HepG2 (cell line): ENCODE results near the gene AMER3. TPM values are rescaled to one million over a fixed set of nuclear protein-coding genes. Genes with fewer than 3 reads are reported as not detected.

Source experiments
- E2F1 ChIP-seq: sonication (generic); formaldehyde crosslinking; IDR thresholded peaks from 2 replicates; pipeline ENCODE4 v1.5.0; 2020; ENCODE audit warnings: missing genetic modification reagents
- GABPB1 ChIP-seq: IDR thresholded peaks from 2 replicates; pipeline ENCODE4 v1.6.1; 2016; ENCODE audit warnings: mild to moderate bottlenecking, missing genetic modification reagents, moderate library complexity, missing compliant biosample characterization
- KLF11 ChIP-seq: IDR thresholded peaks from 2 replicates; pipeline ENCODE4 v1.6.1; 2016; ENCODE audit warnings: missing compliant biosample characterization
- MAFK ChIP-seq, 2 experiments: IDR thresholded peaks in 1 of 2; conservative IDR thresholded peaks in 1 of 2; 2 replicates each; pipeline ENCODE4 v1.6.1; 2011; ENCODE audit warnings: improper control_type of control experiment in 2 of 2, low read length in 2 of 2
- POLR2G ChIP-seq: fragments of 200-400 bp; formaldehyde crosslinking; IDR thresholded peaks from 2 replicates; pipeline ENCODE4 v1.6.1; 2018; ENCODE audit warnings: mild to moderate bottlenecking, low read depth, low read length, moderate library complexity
- SOX5 ChIP-seq: IDR thresholded peaks from 2 replicates; pipeline ENCODE4 v1.6.1; 2016; ENCODE audit warnings: borderline replicate concordance
- TCF12 ChIP-seq, 2 experiments: fragments of 450-650 bp in 1 of 2; sonication (generic) in 1 of 2; formaldehyde crosslinking in 1 of 2; IDR thresholded peaks; 2 replicates each; pipeline versions ENCODE4 v1.6.1 to v1.8.0; 2017 to 2022; ENCODE audit warnings: antibody characterized with exemption in 1 of 2, mild to moderate bottlenecking in 1 of 2, missing genetic modification reagents in 1 of 2, moderate library complexity in 1 of 2
- UBTF ChIP-seq: sonication (generic); formaldehyde crosslinking; IDR thresholded peaks from 2 replicates; pipeline ENCODE4 v1.4.0; 2020; ENCODE audit warnings: mild to moderate bottlenecking, missing genetic modification reagents
- YY1 ChIP-seq: IDR thresholded peaks from 2 replicates; pipeline ENCODE4 v1.6.1; 2011; ENCODE audit warnings: low read length, low read depth, moderate library complexity, mild to moderate bottlenecking; ENCODE audit not compliant: insufficient read depth, insufficient replicate concordance
- ZNF142 ChIP-seq: sonication (generic); formaldehyde crosslinking; IDR thresholded peaks from 2 replicates; pipeline ENCODE4 v1.4.0; 2020; ENCODE audit warnings: missing genetic modification reagents
- ZNF20 ChIP-seq: sonication (generic); formaldehyde crosslinking; IDR thresholded peaks from 2 replicates; pipeline ENCODE4 v1.4.0; 2020; ENCODE audit warnings: mild to moderate bottlenecking, moderate library complexity, missing genetic modification reagents
- ZNF547 ChIP-seq: sonication (generic); formaldehyde crosslinking; IDR thresholded peaks from 2 replicates; pipeline ENCODE4 v1.5.1; 2020; ENCODE audit warnings: mild to moderate bottlenecking, missing genetic modification reagents
- ZNF770 ChIP-seq: sonication (generic); formaldehyde crosslinking; IDR thresholded peaks from 2 replicates; pipeline ENCODE4 v1.5.0; 2020; ENCODE audit warnings: mild to moderate bottlenecking, missing genetic modification reagents
- ZNF780A ChIP-seq: sonication (generic); formaldehyde crosslinking; IDR thresholded peaks from 2 replicates; pipeline ENCODE4 v1.8.0; 2022; ENCODE audit warnings: mild to moderate bottlenecking, missing genetic modification reagents, moderate library complexity
- polyA plus RNA-seq, 8 experiments: library from polyadenylated mRNA; depleted of rRNA in 3 of 8; stranded (reverse) in 7 of 8; unstranded in 1 of 8; fragments of >200 nt; fragmentation: Illumina TruSeq in 4 of 8; extraction: Trizol in 4 of 8; gene quantifications; 2 replicates each; pipeline versions ENCODE4 v1.2.1 to v1.2.3, GENCODE V29; 2011 to 2016; ENCODE audit warnings: low read depth in 4 of 8, missing spikeins in 1 of 8, mixed read lengths in 1 of 8; ENCODE audit not compliant: insufficient read depth in 1 of 8
- total RNA-seq, 5 experiments: library from RNA; depleted of rRNA; stranded (reverse); fragments of >200 nt; fragmentation: Illumina TruSeq; extraction: Trizol; gene quantifications; 2 replicates each; pipeline ENCODE4 v1.2.3, GENCODE V29; 2016; ENCODE audit warnings: low read depth in 1 of 5

AMER3 gene
- total and polyA plus RNA-seq, 2 of the 13 experiments (the other 11 are each of a cell fraction or from before 2014, with no cell fraction given), result not detected

- no peak for TF ChIP-seq TCF12 (IDR thresholded peaks at IDR 0.05)
- 0 out of 2 replicates have a peak, but pooled peaks have one; percentile 17 for TF ChIP-seq TCF12 (CRISPR knock-in tag; IDR thresholded peaks at IDR 0.05)
- 0 out of 2 replicates have a peak, but pooled peaks have one; percentile 25 for TF ChIP-seq E2F1 (CRISPR knock-in tag)
- peak; percentile 82; the same call in 1 of the 2 replicates for TF ChIP-seq GABPB1 (CRISPR knock-in tag)
- no peak for TF ChIP-seq ZNF20 (CRISPR knock-in tag)
- TF ChIP-seq ZNF780A (CRISPR knock-in tag), result no peak
- TF ChIP-seq MAFK (conservative IDR thresholded peaks at IDR 0.05 in 1 of 2, IDR thresholded peaks at IDR 0.05 in 1 of 2; ENCODE audit: low read length in 2 of 2), result no peak
- no peak for TF ChIP-seq ZNF142 (CRISPR knock-in tag)
- TF ChIP-seq ZNF547, result peak; percentile 88; the same call in 1 of the 2 replicates
- TF ChIP-seq UBTF (CRISPR knock-in tag), result peak; percentile 94
- peak; percentile 26; the same call in 1 of the 2 replicates for TF ChIP-seq KLF11 (CRISPR knock-in tag)
- peak; percentile 73 for TF ChIP-seq YY1
- peak; percentile 46; the same call in 1 of the 2 replicates for TF ChIP-seq POLR2G
- TF ChIP-seq ZNF770 (CRISPR knock-in tag), result peak; percentile 79
- no peak; the same call in 1 of the 2 replicates for TF ChIP-seq SOX5
These were observed 42.4 kb downstream of the AMER3 start (continued) for GRCh38 chr2:130797493-130798435.
